Measurements from ENCODE around the gene PRKCG.

PRKCG gene

GRCh38 chr19:53898636-53899341 is 16.8 kb downstream of the PRKCG start:
- DNase-seq = no peak

- DNase-seq = no peak
These were observed 18.3 kb downstream of the PRKCG start for GRCh38 chr19:53900191-53900860.

GRCh38 chr19:53903055-53903680 is 21.2 kb downstream of the PRKCG start:
- peak; percentile 50 for DNase-seq

GRCh38 chr19:53904909-53905308 is 22.9 kb downstream of the PRKCG start:
- no peak for DNase-seq

- no peak for DNase-seq
These were observed 23.8 kb downstream of the PRKCG start for GRCh38 chr19:53905787-53906186.

- peak; percentile 73 for DNase-seq
These were observed 24.5 kb downstream of the PRKCG start for GRCh38 chr19:53906211-53907192.

- no peak for DNase-seq
These were observed 25.2 kb downstream of the PRKCG start for GRCh38 chr19:53907193-53907581.

GRCh38 chr19:53907690-53908089 is 25.7 kb downstream of the PRKCG start:
- DNase-seq = no peak

DNA sequence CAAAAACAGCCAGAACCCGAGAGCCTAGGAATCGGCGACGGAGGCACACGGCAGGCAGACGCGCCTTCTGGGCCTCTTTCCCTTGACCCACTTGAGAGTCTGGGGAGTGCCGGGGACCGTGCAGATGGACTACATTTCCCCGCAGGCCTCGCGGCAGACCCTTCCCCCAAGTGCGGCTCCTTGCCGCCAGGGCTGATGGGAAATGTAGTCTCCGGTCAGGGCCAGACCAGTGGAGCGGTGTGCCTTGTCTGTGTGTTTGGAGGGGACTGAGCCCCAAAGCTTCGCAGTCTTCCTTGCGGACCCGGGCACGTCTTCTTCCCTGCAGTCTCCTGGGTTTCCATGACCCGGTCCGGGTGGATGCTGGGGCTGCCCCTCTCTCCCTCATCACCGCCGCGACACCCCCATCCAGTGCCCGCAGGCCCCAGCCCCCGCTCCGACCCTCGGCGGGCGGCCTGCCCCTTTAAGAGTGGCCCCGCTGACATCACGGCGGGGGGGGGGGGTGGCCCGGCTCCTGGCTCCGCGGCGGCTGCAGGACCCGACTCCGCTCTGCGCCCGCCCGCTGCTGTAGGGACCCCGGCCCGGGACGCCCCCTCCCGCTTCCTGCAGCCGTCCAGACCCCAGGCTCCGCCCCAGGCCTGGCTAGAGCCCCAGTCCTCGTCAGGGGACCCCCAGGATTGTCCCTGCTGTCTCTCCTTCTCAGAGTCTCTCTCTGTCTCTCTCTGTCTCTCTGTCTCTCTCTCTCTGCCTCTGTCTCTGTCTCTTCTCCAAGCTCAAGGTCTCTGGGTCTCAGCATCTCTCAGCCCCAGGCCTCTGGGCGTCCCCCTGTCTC is 26.3 kb downstream of the PRKCG start:
- DNase-seq = peak; percentile 46

DNA sequence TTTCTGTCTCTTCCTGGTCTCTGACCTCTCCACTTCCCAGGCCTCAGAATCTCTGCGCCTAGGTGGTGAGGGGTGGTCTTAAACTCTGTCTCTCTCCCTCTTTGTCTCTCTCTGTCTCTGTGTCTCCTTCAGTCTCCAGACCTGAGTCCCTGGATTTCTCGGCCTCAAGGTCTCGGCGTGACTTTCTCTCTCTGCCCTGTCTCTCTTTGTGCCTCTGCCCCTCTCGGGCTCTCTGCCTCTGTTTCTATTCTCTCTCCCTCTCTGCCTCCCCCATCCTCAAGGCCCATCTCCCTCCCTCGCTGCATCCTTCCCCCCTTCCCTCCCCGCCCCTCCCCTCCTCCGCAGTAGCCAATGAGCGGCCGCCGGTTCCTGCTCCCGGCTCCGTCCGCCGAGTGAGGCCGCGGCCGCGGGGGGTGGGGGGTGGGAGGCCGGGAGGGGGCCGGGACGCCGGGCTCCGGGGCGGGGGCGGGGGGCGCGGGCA is 27.0 kb downstream of the PRKCG start, which contains the start of gene CACNG7:
Gene CACNG7, plus strand, starts transcription at position 344 of the 481 bp plus-strand sequence. CDS start 3,554 bp downstream, outside the sequence.
- DNase-seq = no peak

DNA sequence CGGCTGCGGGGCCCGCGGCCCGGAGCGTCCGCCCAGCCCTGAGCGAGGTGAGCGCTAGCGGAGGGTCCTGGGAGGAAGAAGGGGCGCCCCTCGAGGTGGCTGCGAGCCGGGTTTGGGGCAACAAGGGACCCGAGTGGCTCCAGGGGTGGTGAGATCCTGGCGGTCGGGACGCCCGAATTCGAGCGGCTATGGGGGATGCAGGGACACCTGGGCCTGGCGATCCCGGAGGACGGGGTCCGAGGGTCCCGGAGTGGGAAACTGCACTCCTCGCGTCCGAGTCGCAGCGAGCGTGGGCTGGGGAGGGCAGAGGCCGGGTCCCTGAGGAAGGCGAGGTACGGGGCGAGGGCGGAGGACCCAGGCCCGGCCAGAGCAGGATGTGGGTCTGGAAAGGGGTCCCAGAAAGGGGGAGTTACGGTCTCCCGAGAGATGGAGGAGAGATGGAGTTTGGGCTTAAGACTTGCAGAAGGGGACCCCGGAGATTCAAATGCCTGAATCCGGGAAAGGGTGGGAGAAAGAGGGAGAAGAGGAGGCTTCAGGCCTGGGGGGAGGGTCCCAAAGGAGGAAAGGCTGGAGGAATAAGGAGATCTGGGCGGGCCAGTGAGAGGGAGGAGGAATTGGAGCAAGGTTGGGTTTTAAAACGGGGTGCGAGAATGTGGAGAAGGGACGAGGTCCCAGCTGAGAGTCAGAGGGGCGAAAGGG is 27.6 kb downstream of the PRKCG start:
- no peak for DNase-seq

GRCh38 chr19:53910170-53910518 is 28.1 kb downstream of the PRKCG start:
- DNase-seq = no peak

DNA sequence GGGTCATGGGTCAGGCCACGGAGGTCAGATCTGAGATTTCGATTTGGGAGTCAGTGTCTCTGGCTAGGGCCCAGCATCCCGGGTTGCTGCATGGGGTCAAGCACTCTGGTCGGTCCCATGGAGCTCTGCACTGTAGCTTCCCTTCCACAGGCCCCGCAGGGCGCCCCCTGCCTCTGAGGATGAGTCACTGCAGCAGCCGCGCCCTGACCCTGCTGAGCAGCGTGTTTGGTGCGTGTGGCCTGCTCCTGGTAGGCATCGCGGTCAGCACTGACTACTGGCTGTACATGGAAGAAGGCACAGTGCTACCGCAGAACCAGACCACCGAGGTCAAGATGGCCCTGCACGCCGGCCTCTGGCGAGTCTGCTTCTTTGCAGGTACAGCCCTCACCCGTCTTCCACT is 30.7 kb downstream of the PRKCG start:
- no peak for DNase-seq

- no peak for DNase-seq
These were observed 33.0 kb downstream of the PRKCG start for GRCh38 chr19:53915000-53915399.

GRCh38 chr19:53916004-53916403 is 34.0 kb downstream of the PRKCG start:
- no peak for DNase-seq

DNA sequence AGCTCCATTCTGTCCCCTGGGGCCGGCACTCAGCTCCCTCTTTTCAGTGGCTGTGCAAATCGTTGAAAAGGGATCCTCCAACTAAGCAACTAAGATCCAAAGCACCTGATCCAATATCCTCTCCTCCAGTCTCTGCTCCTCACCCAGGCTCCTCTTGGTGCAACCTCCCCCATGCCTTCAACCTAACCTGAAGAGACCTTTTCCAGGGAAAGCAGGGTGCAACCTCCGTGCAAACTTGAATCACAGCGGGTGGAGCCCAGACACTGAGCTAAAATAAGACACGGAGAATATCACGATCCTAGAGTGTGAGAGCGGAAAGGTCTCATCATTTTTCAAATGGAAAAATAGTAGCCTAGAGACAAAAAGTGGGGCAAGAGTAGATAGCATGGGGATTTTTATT is 35.4 kb downstream of the PRKCG start:
- no peak for DNase-seq

DNA sequence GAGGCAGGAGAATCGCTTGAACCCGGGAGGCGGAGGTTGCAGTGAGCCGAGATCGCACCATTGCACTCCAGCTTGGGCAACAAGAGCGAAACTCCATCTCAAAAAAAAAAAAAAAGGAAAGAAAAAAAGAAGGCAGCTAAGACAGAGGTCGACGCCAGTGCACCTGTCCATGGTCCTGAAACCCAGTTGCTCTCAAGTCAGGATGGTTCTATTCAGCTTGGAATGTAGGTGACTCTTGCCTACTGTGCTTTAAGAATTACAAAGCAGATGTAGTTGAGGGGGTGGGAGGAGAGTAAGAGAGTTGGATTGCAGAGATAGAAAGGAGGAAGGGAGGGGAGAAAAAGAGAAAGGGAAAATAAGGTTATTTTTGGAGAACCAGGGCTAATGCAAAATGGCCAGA is 45.7 kb downstream of the PRKCG start:
- peak; percentile 41 for DNase-seq

GRCh38 chr19:53936029-53936428 is 54.0 kb downstream of the PRKCG start:
- no peak for DNase-seq

GRCh38 chr19:53942001-53942786 is 60.2 kb downstream of the PRKCG start:
- no peak for DNase-seq

- DNase-seq = no peak
These were observed 62.4 kb downstream of the PRKCG start for GRCh38 chr19:53944416-53944815.
